Activated gamma-delta T cell treated with anti-CD3 and anti-CD28 coated beads, Interleukin-2, amount 50 U/mL, for 16 hours (primary cell): ENCODE data around the gene MORC1.
"Not testable (repeated sequence)": the region's sequence is repeated elsewhere in the genome, so short reads cannot be mapped to it uniquely, and the experiment has no call there.

Experiments used
- DNase-seq: peaks from one replicate; pipeline ENCODE4 v3.0.0-alpha.2; 2020; ENCODE audit warnings: low read depth

Gene MORC1, protein sequence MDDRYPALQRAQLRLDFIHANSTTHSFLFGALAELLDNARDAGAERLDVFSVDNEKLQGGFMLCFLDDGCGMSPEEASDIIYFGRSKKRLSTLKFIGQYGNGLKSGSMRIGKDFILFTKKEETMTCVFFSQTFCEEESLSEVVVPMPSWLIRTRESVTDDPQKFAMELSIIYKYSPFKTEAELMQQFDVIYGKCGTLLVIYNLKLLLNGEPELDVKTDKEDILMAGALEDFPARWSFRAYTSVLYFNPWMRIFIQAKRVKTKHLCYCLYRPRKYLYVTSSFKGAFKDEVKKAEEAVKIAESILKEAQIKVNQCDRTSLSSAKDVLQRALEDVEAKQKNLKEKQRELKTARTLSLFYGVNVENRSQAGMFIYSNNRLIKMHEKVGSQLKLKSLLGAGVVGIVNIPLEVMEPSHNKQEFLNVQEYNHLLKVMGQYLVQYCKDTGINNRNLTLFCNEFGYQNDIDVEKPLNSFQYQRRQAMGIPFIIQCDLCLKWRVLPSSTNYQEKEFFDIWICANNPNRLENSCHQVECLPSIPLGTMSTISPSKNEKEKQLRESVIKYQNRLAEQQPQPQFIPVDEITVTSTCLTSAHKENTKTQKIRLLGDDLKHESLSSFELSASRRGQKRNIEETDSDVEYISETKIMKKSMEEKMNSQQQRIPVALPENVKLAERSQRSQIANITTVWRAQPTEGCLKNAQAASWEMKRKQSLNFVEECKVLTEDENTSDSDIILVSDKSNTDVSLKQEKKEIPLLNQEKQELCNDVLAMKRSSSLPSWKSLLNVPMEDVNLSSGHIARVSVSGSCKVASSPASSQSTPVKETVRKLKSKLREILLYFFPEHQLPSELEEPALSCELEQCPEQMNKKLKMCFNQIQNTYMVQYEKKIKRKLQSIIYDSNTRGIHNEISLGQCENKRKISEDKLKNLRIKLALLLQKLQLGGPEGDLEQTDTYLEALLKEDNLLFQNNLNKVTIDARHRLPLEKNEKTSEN

GRCh38 chr3:109117939-109118338 is at the start of gene MORC1:
Gene MORC1, minus strand, starts transcription at chr3:109118134. Its CDS starts 75 bp downstream, at chr3:109118059.
- no peak for DNase-seq

- DNase-seq: no peak
Measured at GRCh38 chr3:109165905-109166304, 48.0 kb upstream of the MORC1 start.

GRCh38 chr3:109161487-109162123 is 43.7 kb upstream of the MORC1 start:
- no peak for DNase-seq

- DNase-seq: no peak
Measured at GRCh38 chr3:109155828-109156227, 37.9 kb upstream of the MORC1 start.

- no peak for DNase-seq
Measured at GRCh38 chr3:109154979-109155378, 37.0 kb upstream of the MORC1 start.

DNA sequence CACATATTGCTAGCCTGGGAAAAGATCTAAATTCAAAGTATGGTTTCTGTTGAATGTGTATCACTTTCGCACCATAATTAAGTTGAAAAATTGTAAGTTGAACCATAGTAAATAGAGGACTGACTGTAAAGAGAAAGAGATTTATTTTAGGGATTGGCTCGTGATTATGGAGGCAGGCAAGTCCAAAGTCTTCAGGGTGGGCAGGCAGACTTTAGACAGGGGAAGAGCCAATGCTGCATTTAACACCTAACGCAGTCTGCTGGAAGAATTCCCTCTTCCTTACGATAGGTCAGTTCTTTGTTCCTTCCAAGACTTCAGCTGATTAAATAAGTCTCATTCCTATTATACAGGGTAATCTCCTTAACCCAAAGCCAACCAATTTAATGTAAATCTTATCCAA is 34.4 kb upstream of the MORC1 start:
- DNase-seq: no peak

GRCh38 chr3:109149078-109149477 is 31.1 kb upstream of the MORC1 start:
- DNase-seq: no peak

DNA sequence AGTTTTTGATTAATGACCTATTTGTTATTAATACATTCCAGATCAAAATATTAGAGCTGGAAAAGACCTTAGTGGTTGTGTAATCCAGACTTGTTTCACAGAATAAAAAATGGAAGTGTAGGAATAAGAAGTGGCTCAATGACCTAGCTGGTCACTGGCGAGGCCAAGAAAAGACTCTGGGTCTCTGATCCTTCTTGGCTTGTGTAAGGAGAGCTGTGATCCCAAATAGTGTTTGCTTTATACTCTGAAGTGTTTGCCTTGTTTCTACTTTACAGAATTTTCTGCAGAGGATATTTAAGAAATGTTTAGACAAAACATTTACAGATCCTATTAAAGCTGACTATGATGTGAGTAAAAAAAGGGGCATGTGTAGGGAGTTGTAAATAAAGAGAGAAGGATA is 25.7 kb upstream of the MORC1 start:
- DNase-seq: no peak

DNA sequence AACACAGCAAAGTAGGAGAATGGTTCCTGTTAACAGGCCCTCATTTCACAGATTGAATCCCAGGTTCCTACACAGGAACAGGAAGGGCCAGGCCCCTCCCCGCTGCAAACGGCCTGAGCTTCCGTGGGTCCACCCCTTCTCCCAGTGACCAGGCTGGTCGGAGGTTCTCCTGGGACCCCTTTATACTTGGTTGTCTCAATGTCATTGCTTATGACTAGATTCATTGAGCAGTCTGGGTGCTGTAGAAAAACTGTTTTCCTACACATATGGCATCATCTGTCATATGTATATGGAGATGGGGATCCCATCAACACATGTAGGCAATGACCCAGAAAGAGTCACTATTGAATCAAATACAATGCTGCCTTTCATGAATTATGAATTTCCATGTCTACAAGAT is 22.4 kb upstream of the MORC1 start:
- no peak for DNase-seq

DNA sequence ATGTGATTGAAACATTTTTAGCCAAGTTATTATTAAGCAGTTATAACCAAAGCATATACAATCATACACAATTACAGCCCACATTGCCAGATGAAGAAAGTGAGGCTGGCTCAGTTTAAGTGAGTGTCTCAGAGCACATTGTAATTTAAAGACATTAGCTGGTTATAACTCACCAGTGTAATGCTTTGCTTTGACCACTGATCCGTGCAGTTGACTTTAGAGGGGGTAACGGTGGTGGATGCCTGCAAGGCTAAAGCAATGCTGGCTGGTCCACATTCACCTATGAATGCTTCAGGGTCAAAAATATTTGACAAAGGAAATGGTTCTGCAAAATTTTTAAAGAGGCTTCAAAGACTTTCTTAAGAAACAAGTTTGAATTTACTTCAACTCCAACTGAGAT is 19.8 kb upstream of the MORC1 start:
- no peak for DNase-seq

GRCh38 chr3:109136523-109136922 is 18.6 kb upstream of the MORC1 start, which contains the start of gene C3orf85:
Gene C3orf85, plus strand, starts transcription at chr3:109136719. Its CDS starts 129 bp downstream, at chr3:109136848.
- DNase-seq: no peak

- not testable (repeated sequence) for DNase-seq
Measured at GRCh38 chr3:109133474-109133816, 15.5 kb upstream of the MORC1 start.

DNA sequence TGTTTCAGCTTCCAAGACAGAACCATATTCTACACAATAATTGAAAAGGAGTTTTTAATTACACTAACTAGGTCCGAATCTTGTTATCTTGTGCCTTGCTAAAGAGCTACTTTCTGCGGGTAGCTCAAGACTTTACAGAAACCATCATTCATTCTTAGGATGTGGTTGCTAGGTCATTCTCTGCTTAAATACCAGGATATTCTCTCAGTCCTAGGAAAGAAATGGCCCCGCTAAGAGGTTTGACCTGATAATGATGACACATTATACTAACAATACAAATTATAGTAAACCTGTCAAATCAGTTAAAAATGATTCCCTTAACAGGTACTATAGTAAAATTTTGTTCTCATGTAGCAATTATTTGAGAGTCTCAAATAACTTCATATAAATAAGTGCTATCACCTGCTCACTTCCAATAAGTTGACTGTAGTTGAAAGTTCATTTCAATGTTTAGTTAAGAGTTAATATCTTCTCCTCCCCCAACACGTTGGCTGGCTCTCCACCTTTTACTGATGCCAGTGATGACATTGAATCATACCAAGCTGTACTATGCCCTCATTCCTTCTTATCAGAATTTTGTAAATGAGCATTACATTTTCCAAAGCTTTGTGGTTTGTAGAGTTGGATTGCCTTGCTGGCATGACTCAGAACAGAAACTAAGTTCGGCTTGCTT is 15.0 kb upstream of the MORC1 start:
- no peak for DNase-seq

DNA sequence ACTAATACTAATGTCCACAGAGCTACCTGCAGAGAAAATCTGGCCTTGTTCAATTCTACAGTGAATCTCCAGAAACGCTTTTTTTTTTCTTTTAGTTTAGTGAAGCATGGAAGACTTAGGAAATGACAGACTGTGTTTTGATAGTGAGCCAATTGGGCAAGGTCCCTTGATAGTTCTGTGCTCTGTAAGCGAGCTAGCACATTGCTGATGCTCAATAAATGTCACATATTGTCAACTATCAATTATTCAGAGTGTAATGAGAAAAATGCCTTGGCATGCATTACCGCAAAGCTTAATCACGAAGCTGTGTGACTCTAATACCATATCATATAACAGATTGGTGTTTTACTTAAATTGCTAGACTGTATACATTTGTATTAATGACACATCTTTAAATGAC is 13.3 kb upstream of the MORC1 start:
- DNase-seq: no peak

DNA sequence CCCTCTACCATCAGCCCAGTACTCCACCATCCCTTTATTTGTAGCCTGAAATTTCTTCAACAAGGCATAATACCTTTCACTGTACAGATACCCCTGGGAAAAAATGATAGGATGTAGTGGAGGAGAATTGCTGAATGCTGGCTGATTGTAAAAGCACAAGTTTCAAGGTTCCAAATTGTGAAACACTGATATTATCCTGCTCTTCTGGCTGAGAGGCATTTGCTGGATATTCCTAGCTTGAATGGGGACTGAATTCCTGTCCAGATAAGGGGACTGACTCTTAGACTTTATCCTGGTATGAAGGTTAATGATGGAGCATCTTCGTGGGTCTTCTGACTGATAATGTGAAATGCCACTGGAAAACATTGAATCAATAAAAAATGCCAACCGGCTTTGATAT is 9.6 kb upstream of the MORC1 start:
- DNase-seq: no peak

DNA sequence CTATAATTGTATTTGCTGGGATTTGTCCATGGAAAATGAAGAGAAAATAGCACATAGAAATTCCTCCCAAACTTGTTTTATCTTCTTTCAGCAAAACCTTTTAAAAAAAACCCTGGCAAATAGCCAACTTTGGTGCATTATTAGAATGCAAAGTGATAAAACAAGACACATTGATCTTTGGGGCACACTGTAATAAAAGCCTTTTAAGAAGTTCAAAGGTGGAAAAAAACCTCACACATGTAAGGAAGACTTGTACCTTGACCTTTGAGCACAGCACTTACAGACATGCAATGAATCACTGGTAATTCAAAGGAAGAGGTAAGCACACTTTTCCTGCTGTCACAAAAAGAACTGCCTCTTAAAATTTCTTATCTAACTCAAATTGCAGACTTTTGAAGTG is 8.0 kb upstream of the MORC1 start:
- no peak for DNase-seq

GRCh38 chr3:109122690-109123089 is 4.8 kb upstream of the MORC1 start:
- DNase-seq: no peak

- DNase-seq: no peak
Measured at GRCh38 chr3:109118584-109118983, 650 bp upstream of the MORC1 start.

- DNase-seq: no peak
Measured at GRCh38 chr3:109116031-109116430, 1.9 kb downstream of the MORC1 start.

GRCh38 chr3:109115451-109115850 is 2.5 kb downstream of the MORC1 start:
- DNase-seq: no peak

GRCh38 chr3:109114746-109115145 is 3.2 kb downstream of the MORC1 start:
- no peak for DNase-seq
